Measurements from ENCODE around the gene KIF26B.

KIF26B gene

GRCh38 chr1:245475961-245476516 lies 321.3 kb downstream of the KIF26B start:
- Mint-ChIP-seq H3K27me3 (peaks cover 18% of the 10 kb centered on the region), H3K4me1 (ENCODE audit: low read depth) (peaks cover 31% of the 10 kb centered on the region), H3K4me3 (no peak overlapping the region), H3K9me3 (no peaks in the 10 kb centered on the region), H3K27ac (no peak overlapping the region), H3K36me3 (ENCODE audit: low read depth) (no peaks in the 10 kb centered on the region)
- intact Hi-C loops (cut with micrococcal nuclease): no loop called here

DNA sequence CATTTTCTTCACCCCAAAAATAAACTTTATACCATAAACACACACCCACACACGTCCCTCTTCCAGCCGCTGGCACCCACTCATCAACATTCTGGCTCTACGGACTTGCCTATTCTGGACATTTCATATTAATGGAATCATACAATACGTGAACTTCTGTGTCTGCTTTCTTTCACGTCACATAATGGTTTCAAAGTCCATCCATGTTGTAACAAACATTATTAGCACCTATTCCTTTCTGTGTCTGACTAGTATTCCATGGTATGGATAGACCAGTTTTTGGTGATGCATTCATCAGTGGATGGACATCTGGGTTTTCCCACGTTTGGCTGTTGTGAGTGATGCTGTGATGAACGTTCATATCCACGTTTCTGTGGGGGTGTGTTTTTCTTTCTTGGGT lies 323.2 kb downstream of the KIF26B start:
- no peak overlapping the region for H3K4me3 Mint-ChIP-seq
- intact Hi-C loops (cut with micrococcal nuclease): no loop called here
- peaks cover 39% of the 10 kb centered on the region for H3K4me1 Mint-ChIP-seq (ENCODE audit: low read depth)
- peaks cover 21% of the 10 kb centered on the region for H3K27me3 Mint-ChIP-seq
- H3K9me3 Mint-ChIP-seq: no peaks in the 10 kb centered on the region
- no peak overlapping the region for H3K27ac Mint-ChIP-seq
- H3K36me3 Mint-ChIP-seq (ENCODE audit: low read depth): no peaks in the 10 kb centered on the region

DNA sequence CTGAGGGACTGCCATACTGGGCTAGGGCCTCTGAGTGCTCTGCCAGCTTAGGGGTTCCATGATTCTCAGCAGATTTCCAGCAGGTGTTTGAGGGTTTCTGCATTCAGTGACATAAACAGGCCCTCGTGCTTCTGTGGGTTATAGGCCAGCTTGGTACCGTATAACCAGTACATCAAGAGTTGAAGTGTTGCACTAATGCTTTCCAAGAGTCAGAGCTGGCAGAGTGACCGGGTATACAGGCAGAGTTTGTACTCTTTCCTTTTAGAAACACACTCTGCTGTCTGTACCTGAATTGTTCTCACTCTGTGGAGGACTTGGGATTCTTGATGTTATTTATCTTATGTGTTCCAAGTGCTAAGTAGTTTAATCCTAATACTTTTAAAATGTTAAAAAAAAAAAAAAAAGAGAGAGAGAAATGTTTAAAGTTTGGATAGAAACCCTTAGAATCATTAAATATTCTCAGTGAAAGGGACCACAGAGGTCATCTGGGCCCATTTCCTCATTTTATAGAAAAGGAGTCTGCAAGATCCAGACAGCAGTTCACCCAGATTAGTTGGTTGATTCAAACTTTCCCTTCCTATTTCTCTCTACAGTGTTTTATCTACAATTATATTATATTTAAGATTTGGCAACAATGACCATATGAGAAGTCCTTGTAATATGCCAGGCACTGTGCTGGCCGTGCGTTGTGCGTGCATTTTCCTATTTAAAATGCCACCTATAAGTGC lies 325.8 kb downstream of the KIF26B start:
- no peak overlapping the region for H3K27ac Mint-ChIP-seq
- H3K9me3 Mint-ChIP-seq: no peaks in the 10 kb centered on the region
- intact Hi-C loops (cut with micrococcal nuclease): no loop called here
- H3K4me1 Mint-ChIP-seq (ENCODE audit: low read depth): peaks cover 44% of the 10 kb centered on the region
- peaks cover 23% of the 10 kb centered on the region for H3K27me3 Mint-ChIP-seq
- no peak overlapping the region for H3K4me3 Mint-ChIP-seq
- H3K36me3 Mint-ChIP-seq (ENCODE audit: low read depth): no peaks in the 10 kb centered on the region

DNA sequence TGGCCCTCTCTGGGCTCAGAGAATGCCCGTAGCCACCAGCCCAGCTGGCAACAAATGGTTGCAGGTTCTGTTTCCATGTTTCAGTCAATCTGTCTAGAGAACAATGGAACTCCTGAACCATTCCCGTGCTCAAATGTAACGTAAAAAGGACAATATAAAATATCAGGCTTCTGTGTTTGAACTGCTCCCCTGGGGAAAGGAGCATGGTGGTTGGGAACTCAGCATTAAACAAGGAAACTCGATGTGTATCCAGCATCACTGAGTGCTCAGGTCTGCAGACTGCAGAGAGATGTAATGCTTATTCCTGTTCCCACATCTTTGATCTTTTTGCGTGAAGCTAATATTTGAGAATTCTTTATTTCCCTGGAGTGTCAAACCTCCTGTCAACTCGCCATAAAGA lies 326.5 kb downstream of the KIF26B start:
- peaks cover 23% of the 10 kb centered on the region for H3K27me3 Mint-ChIP-seq
- intact Hi-C loops (cut with micrococcal nuclease): no loop called here
- H3K27ac Mint-ChIP-seq: no peak overlapping the region
- H3K4me3 Mint-ChIP-seq: no peak overlapping the region
- H3K9me3 Mint-ChIP-seq: no peaks in the 10 kb centered on the region
- H3K36me3 Mint-ChIP-seq (ENCODE audit: low read depth): no peaks in the 10 kb centered on the region
- peaks cover 46% of the 10 kb centered on the region for H3K4me1 Mint-ChIP-seq (ENCODE audit: low read depth)

DNA sequence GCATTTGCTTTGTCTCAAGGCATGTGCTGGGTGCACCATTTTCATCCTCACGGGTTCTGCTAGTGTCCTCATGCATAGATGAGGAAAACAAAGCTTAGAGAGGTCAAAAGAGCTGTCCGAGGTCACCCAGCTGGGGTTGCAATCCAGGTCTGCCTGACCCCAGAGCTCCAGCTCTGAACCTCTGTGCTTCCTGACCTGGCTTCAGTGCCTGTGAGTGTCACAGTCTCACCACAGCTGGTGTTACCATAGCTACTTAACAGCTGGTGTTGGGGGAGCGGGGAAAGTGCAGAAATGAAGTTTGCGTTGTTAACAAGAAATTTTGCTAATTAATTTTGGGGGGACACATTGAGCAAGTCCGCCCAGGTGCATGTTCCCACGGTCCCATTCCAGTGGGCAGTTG lies 328.5 kb downstream of the KIF26B start:
- no peaks in the 10 kb centered on the region for H3K36me3 Mint-ChIP-seq (ENCODE audit: low read depth)
- H3K4me3 Mint-ChIP-seq: no peak overlapping the region
- no peaks in the 10 kb centered on the region for H3K9me3 Mint-ChIP-seq
- H3K27ac Mint-ChIP-seq: no peak overlapping the region
- intact Hi-C loops (cut with micrococcal nuclease): no loop called here
- peaks cover 18% of the 10 kb centered on the region for H3K27me3 Mint-ChIP-seq
- H3K4me1 Mint-ChIP-seq (ENCODE audit: low read depth): peaks cover 49% of the 10 kb centered on the region

- intact Hi-C loops (cut with micrococcal nuclease): no loop called here
- Mint-ChIP-seq H3K9me3 (no peaks in the 10 kb centered on the region), H3K36me3 (ENCODE audit: low read depth) (no peaks in the 10 kb centered on the region), H3K4me3 (no peak overlapping the region), H3K27ac (no peak overlapping the region), H3K27me3 (peaks cover 12% of the 10 kb centered on the region), H3K4me1 (ENCODE audit: low read depth) (peaks cover 49% of the 10 kb centered on the region)
These were observed 329.4 kb downstream of the KIF26B start for GRCh38 chr1:245484176-245484575.

GRCh38 chr1:245485996-245486395 lies 331.2 kb downstream of the KIF26B start:
- no peaks in the 10 kb centered on the region for H3K36me3 Mint-ChIP-seq (ENCODE audit: low read depth)
- intact Hi-C loops (cut with micrococcal nuclease): no loop called here
- peaks cover 38% of the 10 kb centered on the region for H3K4me1 Mint-ChIP-seq (ENCODE audit: low read depth)
- H3K27ac Mint-ChIP-seq: no peak overlapping the region
- H3K9me3 Mint-ChIP-seq: no peaks in the 10 kb centered on the region
- H3K27me3 Mint-ChIP-seq: peaks cover 8% of the 10 kb centered on the region
- no peak overlapping the region for H3K4me3 Mint-ChIP-seq

GRCh38 chr1:245486775-245487470 lies 332.1 kb downstream of the KIF26B start:
- no peaks in the 10 kb centered on the region for H3K9me3 Mint-ChIP-seq
- H3K27ac Mint-ChIP-seq: no peak overlapping the region
- peaks cover 29% of the 10 kb centered on the region for H3K4me1 Mint-ChIP-seq (ENCODE audit: low read depth)
- H3K4me3 Mint-ChIP-seq: no peak overlapping the region
- peaks cover 8% of the 10 kb centered on the region for H3K27me3 Mint-ChIP-seq
- no peaks in the 10 kb centered on the region for H3K36me3 Mint-ChIP-seq (ENCODE audit: low read depth)
- intact Hi-C loops (cut with micrococcal nuclease): no loop called here

DNA sequence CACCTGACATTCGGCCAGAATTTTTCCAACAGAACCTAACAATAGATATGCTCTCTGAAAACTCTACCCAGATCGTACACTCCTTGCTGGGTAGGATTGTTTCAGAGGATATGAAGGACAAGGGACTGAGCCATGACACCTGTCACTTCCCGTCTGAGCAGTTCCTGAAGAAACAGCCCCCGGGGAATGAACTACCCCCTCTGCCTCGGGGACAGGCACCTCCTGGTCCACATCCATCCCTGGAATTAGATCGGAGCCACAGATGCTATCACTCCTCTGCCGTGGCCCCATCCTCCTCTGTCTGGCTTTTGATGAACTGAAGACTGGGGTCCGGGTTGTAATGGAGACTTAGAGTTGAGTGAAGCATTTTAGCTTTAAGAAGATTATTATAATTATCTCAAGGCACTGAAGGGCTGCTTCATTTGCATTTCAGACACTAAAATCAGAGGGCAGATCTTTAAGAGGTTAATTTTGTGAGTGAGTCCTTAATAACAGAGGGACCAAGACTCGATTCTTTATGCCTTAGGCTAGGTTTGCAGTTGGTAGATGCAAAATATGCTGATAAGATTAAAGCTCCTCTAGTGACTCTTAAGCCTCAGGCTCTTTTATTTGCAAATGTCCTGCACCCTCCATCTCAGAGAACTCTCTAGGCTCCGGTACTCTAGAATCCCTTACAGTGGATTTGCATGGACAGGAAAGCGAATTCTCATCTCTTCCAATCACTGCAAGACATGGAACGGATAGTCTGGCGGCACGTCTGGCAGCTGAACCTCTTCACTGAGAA lies 333.8 kb downstream of the KIF26B start:
- Mint-ChIP-seq H3K4me1 (ENCODE audit: low read depth) (peaks cover 24% of the 10 kb centered on the region), H3K4me3 (no peak overlapping the region), H3K27ac (no peak overlapping the region), H3K36me3 (ENCODE audit: low read depth) (no peaks in the 10 kb centered on the region), H3K9me3 (no peaks in the 10 kb centered on the region), H3K27me3 (no peaks in the 10 kb centered on the region)
- intact Hi-C loops (cut with micrococcal nuclease): no loop called here

DNA sequence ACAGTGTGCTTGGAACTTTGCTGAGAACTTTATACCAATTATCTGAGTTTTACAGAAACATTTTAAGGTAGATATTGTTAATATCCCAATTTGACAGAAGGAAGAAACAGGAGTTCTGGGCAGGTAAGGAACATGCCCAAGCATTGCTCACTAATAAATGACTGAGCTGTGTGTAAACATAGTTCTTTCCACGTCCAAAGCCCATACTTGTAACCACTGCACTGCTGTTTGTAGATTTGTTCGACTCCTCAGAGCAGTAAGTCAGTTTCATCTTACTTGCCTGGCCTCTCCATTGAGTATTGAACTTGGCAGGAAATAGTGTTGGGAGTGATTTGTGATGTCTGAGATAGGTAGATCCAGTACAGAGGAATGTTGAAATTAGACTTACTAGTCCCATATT lies 335.1 kb downstream of the KIF26B start:
- H3K36me3 Mint-ChIP-seq (ENCODE audit: low read depth): no peaks in the 10 kb centered on the region
- peaks cover 3% of the 10 kb centered on the region for H3K9me3 Mint-ChIP-seq
- H3K4me3 Mint-ChIP-seq: no peak overlapping the region
- intact Hi-C loops (cut with micrococcal nuclease): no loop called here
- no peak overlapping the region for H3K27ac Mint-ChIP-seq
- H3K27me3 Mint-ChIP-seq: peaks cover 1% of the 10 kb centered on the region
- H3K4me1 Mint-ChIP-seq (ENCODE audit: low read depth): peaks cover 16% of the 10 kb centered on the region

DNA sequence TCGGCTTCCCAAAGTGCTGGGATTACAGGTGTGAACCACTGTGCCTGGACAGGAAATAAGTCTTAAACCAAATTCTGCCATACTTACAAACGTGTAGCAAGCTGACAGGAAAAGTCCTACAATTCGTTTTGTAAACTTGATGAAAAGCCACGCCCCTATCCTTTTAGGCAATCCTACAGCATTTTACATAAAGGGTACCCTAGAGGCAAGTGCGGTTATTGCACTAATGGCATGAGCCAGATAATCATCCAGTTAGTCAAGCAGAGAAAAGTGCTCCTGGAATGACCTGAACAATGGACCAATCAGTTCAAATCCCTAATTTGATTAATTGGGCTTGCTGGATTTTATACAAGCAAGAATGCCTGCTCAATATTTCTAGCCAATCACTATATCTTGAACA lies 338.2 kb downstream of the KIF26B start:
- H3K4me3 Mint-ChIP-seq: no peak overlapping the region
- H3K27me3 Mint-ChIP-seq: peaks cover 2% of the 10 kb centered on the region
- no peaks in the 10 kb centered on the region for H3K36me3 Mint-ChIP-seq (ENCODE audit: low read depth)
- H3K4me1 Mint-ChIP-seq (ENCODE audit: low read depth): no peaks in the 10 kb centered on the region
- H3K9me3 Mint-ChIP-seq: peaks cover 18% of the 10 kb centered on the region
- no peak overlapping the region for H3K27ac Mint-ChIP-seq
- intact Hi-C loops (cut with micrococcal nuclease): no loop called here

- H3K9me3 Mint-ChIP-seq: peaks cover 18% of the 10 kb centered on the region
- H3K4me3 Mint-ChIP-seq: no peak overlapping the region
- peaks cover 2% of the 10 kb centered on the region for H3K27me3 Mint-ChIP-seq
- intact Hi-C loops (cut with micrococcal nuclease): no loop called here
- H3K36me3 Mint-ChIP-seq (ENCODE audit: low read depth): no peaks in the 10 kb centered on the region
- H3K4me1 Mint-ChIP-seq (ENCODE audit: low read depth): peaks cover 14% of the 10 kb centered on the region
- H3K27ac Mint-ChIP-seq: no peak overlapping the region
These were observed 340.9 kb downstream of the KIF26B start for GRCh38 chr1:245495681-245496080.

- Mint-ChIP-seq H3K4me3 (no peak overlapping the region), H3K9me3 (peaks cover 9% of the 10 kb centered on the region), H3K27ac (no peak overlapping the region), H3K36me3 (ENCODE audit: low read depth) (no peaks in the 10 kb centered on the region), H3K27me3 (peaks cover 3% of the 10 kb centered on the region), H3K4me1 (ENCODE audit: low read depth) (peaks cover 20% of the 10 kb centered on the region)
- intact Hi-C loops (cut with micrococcal nuclease): no loop called here
These were observed 345.8 kb downstream of the KIF26B start for GRCh38 chr1:245500546-245500945.

DNA sequence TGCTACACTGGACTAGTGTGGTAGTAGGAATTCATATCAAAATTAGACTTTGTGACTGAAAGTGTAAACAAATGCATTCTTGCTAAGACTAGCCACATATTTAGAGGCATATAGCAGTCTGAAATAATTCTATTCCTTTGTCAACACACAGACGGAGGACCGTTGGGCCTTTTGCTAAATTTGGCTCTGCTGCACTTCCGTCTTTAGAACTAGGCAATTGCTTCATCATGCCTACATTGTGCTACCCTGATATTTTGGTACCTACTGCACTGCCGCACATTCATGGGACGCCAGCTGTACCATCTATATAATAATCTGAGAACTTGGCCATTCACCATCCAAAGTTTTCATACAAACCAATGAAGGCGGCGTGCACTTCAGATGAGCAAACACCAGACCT lies 346.8 kb downstream of the KIF26B start:
- Mint-ChIP-seq H3K36me3 (ENCODE audit: low read depth) (no peaks in the 10 kb centered on the region), H3K27ac (no peak overlapping the region), H3K27me3 (peaks cover 3% of the 10 kb centered on the region), H3K4me1 (ENCODE audit: low read depth) (peaks cover 20% of the 10 kb centered on the region), H3K4me3 (no peak overlapping the region), H3K9me3 (no peaks in the 10 kb centered on the region)
- intact Hi-C loops (cut with micrococcal nuclease): no loop called here

Measured in dendritic cell treated with granulocyte-macrophage colony-stimulating factor and Interleukin-4, amounts not matched to agents 40 ng/mL and 50 ng/mL, for 4 days (primary cell).